Measurements from ENCODE around the gene USE1. TPM values are rescaled to one million over a fixed set of nuclear protein-coding genes. Genes with fewer than 3 reads are reported as not detected.

USE1 gene
- total RNA-seq, 1 donor from 2014 or later = 37.5 TPM

DNA sequence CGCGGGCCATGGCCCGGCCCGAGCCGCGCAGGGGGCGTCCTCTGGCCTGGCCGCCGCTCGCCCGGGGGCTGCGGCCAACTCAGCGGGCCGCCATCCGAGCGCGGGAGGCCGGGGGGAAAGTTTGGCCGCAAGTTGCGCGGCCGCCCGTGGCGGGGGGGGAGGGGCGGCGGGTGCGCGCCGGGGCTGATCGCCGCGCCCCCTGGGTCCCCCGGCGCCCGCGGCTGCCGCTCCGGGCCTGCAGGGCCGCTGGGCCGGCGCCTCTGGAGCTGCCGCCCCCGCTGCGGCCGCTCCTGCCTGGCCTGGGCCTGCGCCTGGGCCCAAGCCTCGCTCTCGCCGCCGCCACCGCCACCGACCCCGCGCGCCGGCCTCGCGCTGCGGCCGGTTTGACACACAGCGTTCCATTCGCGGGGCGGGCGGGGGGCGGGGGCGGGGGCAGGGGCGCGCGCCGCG, 30.4 kb downstream of the USE1 start, which contains the start of gene NR2F6:
TSS of gene NR2F6 (minus strand) at position 385 of the 450 bp plus-strand sequence. CDS start 699 bp downstream, outside the sequence.
- H3K27me3 Mint-ChIP-seq (ENCODE audit: unreplicated experiment) = no peaks in the 10 kb centered on the region
- no peaks in the 10 kb centered on the region for H3K9me3 Mint-ChIP-seq (ENCODE audit: unreplicated experiment)
- peaks cover 59% of the 10 kb centered on the region for H3K4me1 Mint-ChIP-seq (ENCODE audit: unreplicated experiment)
- DNase-seq (ENCODE audit: extremely low spot score, unreplicated experiment) = no peak
- TF ChIP-seq, protein P1, sequence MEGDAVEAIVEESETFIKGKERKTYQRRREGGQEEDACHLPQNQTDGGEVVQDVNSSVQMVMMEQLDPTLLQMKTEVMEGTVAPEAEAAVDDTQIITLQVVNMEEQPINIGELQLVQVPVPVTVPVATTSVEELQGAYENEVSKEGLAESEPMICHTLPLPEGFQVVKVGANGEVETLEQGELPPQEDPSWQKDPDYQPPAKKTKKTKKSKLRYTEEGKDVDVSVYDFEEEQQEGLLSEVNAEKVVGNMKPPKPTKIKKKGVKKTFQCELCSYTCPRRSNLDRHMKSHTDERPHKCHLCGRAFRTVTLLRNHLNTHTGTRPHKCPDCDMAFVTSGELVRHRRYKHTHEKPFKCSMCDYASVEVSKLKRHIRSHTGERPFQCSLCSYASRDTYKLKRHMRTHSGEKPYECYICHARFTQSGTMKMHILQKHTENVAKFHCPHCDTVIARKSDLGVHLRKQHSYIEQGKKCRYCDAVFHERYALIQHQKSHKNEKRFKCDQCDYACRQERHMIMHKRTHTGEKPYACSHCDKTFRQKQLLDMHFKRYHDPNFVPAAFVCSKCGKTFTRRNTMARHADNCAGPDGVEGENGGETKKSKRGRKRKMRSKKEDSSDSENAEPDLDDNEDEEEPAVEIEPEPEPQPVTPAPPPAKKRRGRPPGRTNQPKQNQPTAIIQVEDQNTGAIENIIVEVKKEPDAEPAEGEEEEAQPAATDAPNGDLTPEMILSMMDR (IDR thresholded peaks at IDR 0.05) = no peak
- H3K27ac Mint-ChIP-seq (ENCODE audit: unreplicated experiment) = peak within 1 kb of the TSS; percentile 87
- H3K36me3 Mint-ChIP-seq (ENCODE audit: unreplicated experiment) = no peaks in the 10 kb centered on the region
- peak within 1 kb of the TSS; percentile 90 for H3K4me3 Mint-ChIP-seq (ENCODE audit: unreplicated experiment)

DNA sequence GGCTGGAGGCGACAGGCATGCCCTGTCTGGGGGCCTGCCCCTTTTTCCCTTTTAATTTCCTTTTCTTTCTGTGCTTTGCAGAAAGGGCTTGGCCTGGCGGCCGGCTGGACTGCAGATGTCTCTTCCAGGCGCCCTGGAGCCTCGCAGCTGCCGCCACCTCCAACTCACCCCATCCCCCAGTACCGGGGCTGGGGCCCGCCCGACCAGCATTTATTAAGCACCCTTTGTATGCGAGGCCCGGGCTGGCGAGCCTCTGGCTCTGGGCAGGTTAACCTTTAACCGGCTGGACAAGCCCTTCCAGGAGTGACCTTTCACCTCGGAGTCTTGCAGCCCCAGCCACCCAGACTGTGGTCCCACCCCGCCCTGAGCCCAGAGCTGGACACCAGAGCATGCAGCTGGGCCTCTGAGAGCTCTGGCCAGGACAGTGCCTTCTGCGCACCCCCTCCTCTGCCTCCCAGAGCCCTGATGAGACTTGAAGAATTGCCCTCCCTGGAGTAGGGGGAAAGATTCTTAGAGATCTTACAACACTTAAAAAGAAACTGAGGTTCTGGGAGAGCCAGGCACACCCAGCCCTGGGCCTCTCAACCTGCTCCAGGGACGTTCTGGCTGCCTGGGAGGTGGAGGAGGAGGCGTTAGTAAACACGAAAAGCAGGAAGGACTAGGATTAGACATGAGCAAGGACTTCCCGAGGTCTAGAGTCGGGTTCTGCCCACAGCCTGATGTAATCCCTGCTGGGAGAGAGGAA, 31.7 kb downstream of the USE1 start:
- Mint-ChIP-seq H3K9me3 (ENCODE audit: unreplicated experiment) (no peaks in the 10 kb centered on the region), H3K4me1 (ENCODE audit: unreplicated experiment) (peaks cover 48% of the 10 kb centered on the region), H3K27ac (ENCODE audit: unreplicated experiment) (peak overlapping the region; percentile 87), H3K36me3 (ENCODE audit: unreplicated experiment) (no peaks in the 10 kb centered on the region), H3K27me3 (ENCODE audit: unreplicated experiment) (no peaks in the 10 kb centered on the region), H3K4me3 (ENCODE audit: unreplicated experiment) (peak overlapping the region; percentile 81)
- TF ChIP-seq, protein P1 (IDR thresholded peaks at IDR 0.05) = no peak
- no peak for DNase-seq (ENCODE audit: extremely low spot score, unreplicated experiment)

DNA sequence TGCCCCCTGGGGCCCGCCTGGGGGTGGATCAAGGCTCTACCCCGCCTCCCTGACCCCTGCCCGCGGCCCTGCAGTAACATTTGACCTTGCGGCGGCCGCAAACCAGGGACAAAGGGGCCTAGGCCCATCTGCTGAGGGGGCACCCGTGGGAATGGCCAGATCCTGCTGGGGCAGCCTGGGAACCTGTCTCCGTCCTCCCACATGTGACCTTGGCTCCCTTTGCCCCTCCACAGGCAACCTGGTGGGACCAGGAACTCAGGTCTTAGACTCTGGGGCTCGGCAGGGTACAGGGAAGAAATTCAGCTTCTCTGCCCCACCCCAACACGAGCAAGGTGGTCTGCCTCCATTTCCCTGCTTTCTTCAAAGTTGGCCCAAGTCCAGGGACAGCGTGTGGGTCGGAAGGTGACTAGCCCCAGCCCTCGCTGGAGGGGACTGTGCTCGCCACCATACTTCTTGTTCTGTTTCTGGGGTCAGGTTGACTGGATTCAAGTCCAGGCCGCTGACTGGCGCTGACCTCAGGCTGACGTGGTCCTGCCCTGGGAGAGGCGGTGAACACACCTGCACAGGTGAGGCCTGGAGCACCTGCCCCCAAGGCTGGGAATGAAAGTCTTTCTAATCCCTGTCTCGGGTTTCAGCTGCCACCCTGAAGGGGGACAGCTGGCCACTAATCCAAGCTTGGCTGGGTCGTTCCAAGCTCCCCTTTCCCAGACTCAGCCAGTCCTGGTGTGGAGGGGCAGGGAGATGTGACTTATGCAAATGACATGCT, 33.0 kb downstream of the USE1 start:
- Mint-ChIP-seq H3K27ac (ENCODE audit: unreplicated experiment) (no peak overlapping the region), H3K27me3 (ENCODE audit: unreplicated experiment) (no peaks in the 10 kb centered on the region), H3K4me3 (ENCODE audit: unreplicated experiment) (no peak overlapping the region), H3K4me1 (ENCODE audit: unreplicated experiment) (peaks cover 40% of the 10 kb centered on the region), H3K36me3 (ENCODE audit: unreplicated experiment) (no peaks in the 10 kb centered on the region), H3K9me3 (ENCODE audit: unreplicated experiment) (no peaks in the 10 kb centered on the region)
- TF ChIP-seq, protein P1 (IDR thresholded peaks at IDR 0.05) = no peak
- DNase-seq (ENCODE audit: extremely low spot score, unreplicated experiment) = no peak

DNA sequence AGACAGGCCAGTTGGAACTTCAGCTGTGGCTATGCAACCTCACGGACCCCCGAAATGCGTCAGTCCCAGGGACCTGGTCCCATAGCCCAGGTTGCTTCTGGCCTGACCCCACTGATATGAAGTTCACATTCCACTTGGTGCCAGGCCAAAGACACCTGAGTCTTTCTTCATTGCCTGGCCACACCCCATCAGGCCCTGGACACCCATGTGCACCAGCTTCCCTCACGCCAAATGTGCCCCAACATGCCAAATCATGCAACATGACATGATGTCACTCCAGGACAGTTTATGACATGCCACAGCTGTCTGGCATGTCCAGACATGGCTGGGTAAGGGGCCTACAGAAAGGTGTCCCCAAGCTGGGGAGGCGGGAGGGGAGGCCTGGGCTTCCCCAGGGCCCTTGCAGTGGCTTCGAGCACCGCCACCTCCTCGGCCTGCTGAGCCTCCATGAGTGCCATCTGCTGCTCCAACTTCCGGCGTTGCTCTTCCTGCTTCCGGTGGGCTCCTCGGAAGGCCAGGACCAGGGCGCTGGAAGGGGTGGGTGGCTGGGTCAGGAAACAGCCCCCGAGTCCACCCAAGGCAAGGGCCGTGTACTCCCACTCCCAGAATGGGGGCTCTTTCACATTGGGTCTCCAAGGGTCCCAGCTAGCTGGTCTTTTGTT, 34.9 kb downstream of the USE1 start:
- TF ChIP-seq, protein P1 (IDR thresholded peaks at IDR 0.05) = no peak
- H3K4me1 Mint-ChIP-seq (ENCODE audit: unreplicated experiment) = peaks cover 35% of the 10 kb centered on the region
- no peak overlapping the region for H3K4me3 Mint-ChIP-seq (ENCODE audit: unreplicated experiment)
- peak overlapping the region; percentile 62 for H3K27ac Mint-ChIP-seq (ENCODE audit: unreplicated experiment)
- no peaks in the 10 kb centered on the region for H3K27me3 Mint-ChIP-seq (ENCODE audit: unreplicated experiment)
- DNase-seq (ENCODE audit: extremely low spot score, unreplicated experiment) = no peak
- H3K36me3 Mint-ChIP-seq (ENCODE audit: unreplicated experiment) = no peaks in the 10 kb centered on the region
- H3K9me3 Mint-ChIP-seq (ENCODE audit: unreplicated experiment) = no peaks in the 10 kb centered on the region

Measured in osteocyte (in vitro differentiated cells).